Ishikawa (cell line): ENCODE data around the gene AASS.

ENCODE experiments used
- CEBPB ChIP-seq: IDR thresholded peaks from 2 replicates; pipeline ENCODE4 v1.6.1; 2012
- RAD21 ChIP-seq: IDR thresholded peaks from 2 replicates; pipeline ENCODE4 v1.6.1; 2012; ENCODE audit warnings: low read depth
- TAF1 ChIP-seq: IDR thresholded peaks from 2 replicates; pipeline ENCODE4 v1.6.1; 2012; ENCODE audit warnings: low read depth, mild to moderate bottlenecking
- TCF12 ChIP-seq: IDR thresholded peaks from 2 replicates; pipeline ENCODE4 v1.6.1; 2012; ENCODE audit warnings: low read depth
- TEAD4 ChIP-seq: IDR thresholded peaks from 2 replicates; pipeline ENCODE4 v1.6.1; 2012
- YY1 ChIP-seq: IDR thresholded peaks from 2 replicates; pipeline ENCODE4 v1.6.1; 2012; ENCODE audit warnings: low read depth
- TF ChIP-seq, protein P1 (sequence below): IDR thresholded peaks from 2 replicates; pipeline ENCODE4 v1.6.1; 2012
- TF ChIP-seq, protein P2 (sequence below): IDR thresholded peaks from 2 replicates; pipeline ENCODE4 v1.6.1; 2012; ENCODE audit warnings: low read depth, mild to moderate bottlenecking

DNA sequence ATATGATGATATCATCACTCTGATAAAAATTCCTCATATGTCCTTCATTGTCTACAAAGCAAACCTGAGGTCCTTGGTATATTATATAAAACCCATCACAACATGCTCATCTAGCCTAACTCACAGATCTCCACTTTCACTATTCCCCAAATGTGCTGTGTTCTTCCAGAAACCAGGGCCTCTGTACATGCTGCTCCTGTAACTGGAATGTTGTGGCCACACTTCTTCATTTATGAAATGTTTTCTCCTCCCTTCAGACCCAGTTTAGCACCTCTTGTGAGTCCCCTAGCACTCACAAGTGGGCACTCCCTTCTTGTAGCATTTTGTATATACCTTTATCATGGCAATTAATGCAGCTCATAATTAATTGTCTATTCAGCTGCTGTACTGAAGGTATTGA is 61.9 kb downstream of the AASS start:
- TF ChIP-seq, protein P1, sequence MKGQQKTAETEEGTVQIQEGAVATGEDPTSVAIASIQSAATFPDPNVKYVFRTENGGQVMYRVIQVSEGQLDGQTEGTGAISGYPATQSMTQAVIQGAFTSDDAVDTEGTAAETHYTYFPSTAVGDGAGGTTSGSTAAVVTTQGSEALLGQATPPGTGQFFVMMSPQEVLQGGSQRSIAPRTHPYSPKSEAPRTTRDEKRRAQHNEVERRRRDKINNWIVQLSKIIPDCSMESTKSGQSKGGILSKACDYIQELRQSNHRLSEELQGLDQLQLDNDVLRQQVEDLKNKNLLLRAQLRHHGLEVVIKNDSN, result no peak
- TF ChIP-seq YY1 (no peak), CEBPB (no peak), TCF12 (no peak), RAD21 (no peak), TAF1 (no peak), TEAD4 (no peak)
- TF ChIP-seq, protein P2, sequence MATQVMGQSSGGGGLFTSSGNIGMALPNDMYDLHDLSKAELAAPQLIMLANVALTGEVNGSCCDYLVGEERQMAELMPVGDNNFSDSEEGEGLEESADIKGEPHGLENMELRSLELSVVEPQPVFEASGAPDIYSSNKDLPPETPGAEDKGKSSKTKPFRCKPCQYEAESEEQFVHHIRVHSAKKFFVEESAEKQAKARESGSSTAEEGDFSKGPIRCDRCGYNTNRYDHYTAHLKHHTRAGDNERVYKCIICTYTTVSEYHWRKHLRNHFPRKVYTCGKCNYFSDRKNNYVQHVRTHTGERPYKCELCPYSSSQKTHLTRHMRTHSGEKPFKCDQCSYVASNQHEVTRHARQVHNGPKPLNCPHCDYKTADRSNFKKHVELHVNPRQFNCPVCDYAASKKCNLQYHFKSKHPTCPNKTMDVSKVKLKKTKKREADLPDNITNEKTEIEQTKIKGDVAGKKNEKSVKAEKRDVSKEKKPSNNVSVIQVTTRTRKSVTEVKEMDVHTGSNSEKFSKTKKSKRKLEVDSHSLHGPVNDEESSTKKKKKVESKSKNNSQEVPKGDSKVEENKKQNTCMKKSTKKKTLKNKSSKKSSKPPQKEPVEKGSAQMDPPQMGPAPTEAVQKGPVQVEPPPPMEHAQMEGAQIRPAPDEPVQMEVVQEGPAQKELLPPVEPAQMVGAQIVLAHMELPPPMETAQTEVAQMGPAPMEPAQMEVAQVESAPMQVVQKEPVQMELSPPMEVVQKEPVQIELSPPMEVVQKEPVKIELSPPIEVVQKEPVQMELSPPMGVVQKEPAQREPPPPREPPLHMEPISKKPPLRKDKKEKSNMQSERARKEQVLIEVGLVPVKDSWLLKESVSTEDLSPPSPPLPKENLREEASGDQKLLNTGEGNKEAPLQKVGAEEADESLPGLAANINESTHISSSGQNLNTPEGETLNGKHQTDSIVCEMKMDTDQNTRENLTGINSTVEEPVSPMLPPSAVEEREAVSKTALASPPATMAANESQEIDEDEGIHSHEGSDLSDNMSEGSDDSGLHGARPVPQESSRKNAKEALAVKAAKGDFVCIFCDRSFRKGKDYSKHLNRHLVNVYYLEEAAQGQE, result no peak
